Astrocyte (in vitro differentiated cells and primary cell): ENCODE results near the gene RAD51B. TPM values are rescaled to one million over a fixed set of nuclear protein-coding genes. Genes with fewer than 3 reads are reported as not detected.

ENCODE experiments used
- DNase-seq: peaks from one replicate; pipeline ENCODE4 v3.0.0-alpha.2; 2010; ENCODE audit warnings: low read depth
- FAIRE-seq: peaks from 2 replicates; lab custom pipeline; 2011; peaks lifted over from hg19 to GRCh38; lab: Jason Lieb, UNC
- H2AFZ ChIP-seq: 2 replicates; pipeline ENCODE4 v1.6.0; 2012; ENCODE audit warnings: low read depth, low read length, inconsistent platforms
- H3K27ac ChIP-seq: 2 replicates; pipeline ENCODE4 v1.5.1; 2011; ENCODE audit warnings: low read depth, low read length, inconsistent platforms
- H3K27me3 ChIP-seq: 2 replicates; pipeline ENCODE4 v1.6.0; 2011; ENCODE audit warnings: low read length, inconsistent platforms; ENCODE audit not compliant: insufficient read depth
- H3K36me3 ChIP-seq: 2 replicates; pipeline ENCODE4 v1.5.1; 2011; ENCODE audit warnings: low read length, inconsistent platforms; ENCODE audit not compliant: insufficient read depth
- H3K4me1 ChIP-seq: 2 replicates; pipeline ENCODE4 v1.5.1; 2011; ENCODE audit warnings: low read length, inconsistent platforms; ENCODE audit not compliant: insufficient read depth
- H3K4me2 ChIP-seq: 2 replicates; pipeline ENCODE4 v1.6.0; 2012; ENCODE audit warnings: low read length, inconsistent platforms
- H3K4me3 ChIP-seq: 2 replicates; pipeline ENCODE4 v1.5.1; 2011; ENCODE audit warnings: low read depth, mild to moderate bottlenecking, low read length, inconsistent platforms; ENCODE audit not compliant: insufficient read depth
- H3K79me2 ChIP-seq: 2 replicates; pipeline ENCODE4 v1.6.0; 2012; ENCODE audit warnings: mild to moderate bottlenecking, low read length, inconsistent platforms; ENCODE audit not compliant: insufficient read depth
- H3K9ac ChIP-seq: 2 replicates; pipeline ENCODE4 v1.6.0; 2012; ENCODE audit warnings: mild to moderate bottlenecking, low read length, inconsistent platforms
- H3K9me3 ChIP-seq: 2 replicates; pipeline ENCODE4 v1.5.1; 2012; ENCODE audit warnings: low read depth, mild to moderate bottlenecking, low read length, inconsistent platforms; ENCODE audit not compliant: insufficient read depth
- H4K20me1 ChIP-seq: 2 replicates; pipeline ENCODE4 v1.6.0; 2012; ENCODE audit warnings: low read length, inconsistent platforms; ENCODE audit not compliant: insufficient read depth
- H3K27ac Mint-ChIP-seq: one replicate; pipeline ENCODE4 v1.8.0; 2021; ENCODE audit warnings: mild to moderate bottlenecking, mixed read lengths; ENCODE audit not compliant: unreplicated experiment
- H3K27me3 Mint-ChIP-seq: one replicate; pipeline ENCODE4 v1.8.0; 2021; ENCODE audit warnings: low read depth, mixed read lengths; ENCODE audit not compliant: unreplicated experiment
- H3K36me3 Mint-ChIP-seq: one replicate; pipeline ENCODE4 v1.8.0; 2021; ENCODE audit warnings: low read depth, mixed read lengths; ENCODE audit not compliant: unreplicated experiment
- H3K4me1 Mint-ChIP-seq: one replicate; pipeline ENCODE4 v1.8.0; 2021; ENCODE audit warnings: low read depth, mixed read lengths; ENCODE audit not compliant: unreplicated experiment
- H3K4me3 Mint-ChIP-seq: one replicate; pipeline ENCODE4 v1.8.0; 2021; ENCODE audit warnings: mild to moderate bottlenecking, moderate library complexity, mixed read lengths; ENCODE audit not compliant: unreplicated experiment
- H3K9me3 Mint-ChIP-seq: one replicate; pipeline ENCODE4 v1.8.0; 2021; ENCODE audit warnings: mild to moderate bottlenecking, mixed read lengths; ENCODE audit not compliant: unreplicated experiment
- CTCF ChIP-seq: IDR thresholded peaks from 2 replicates; pipeline ENCODE4 v1.5.1; 2011; ENCODE audit warnings: low read depth, mild to moderate bottlenecking, inconsistent platforms, low read length, moderate library complexity; ENCODE audit not compliant: insufficient read depth
- EZH2 ChIP-seq: IDR thresholded peaks from 2 replicates; pipeline ENCODE4 v1.6.1; 2012; ENCODE audit warnings: mild to moderate bottlenecking, low read length, inconsistent platforms; ENCODE audit not compliant: insufficient read depth
- total RNA-seq: library from RNA; stranded (reverse); gene quantifications from 2 replicates; pipeline ENCODE4 v1.2.1, GENCODE V29; 2021

Gene RAD51B
- total RNA-seq, 1 donor from 2014 or later, result 10.8 TPM

GRCh38 chr14:68584786-68585185 lies 765.2 kb downstream of the RAD51B start:
- no peak overlapping the region for H3K27ac Mint-ChIP-seq
- H3K4me3 ChIP-seq, result no peak overlapping the region
- no peak overlapping the region for H3K27ac ChIP-seq
- no peak for DNase-seq
- H3K27me3 Mint-ChIP-seq, result no peaks in the 10 kb centered on the region
- no peak overlapping the region for H3K4me2 ChIP-seq
- H3K4me1 ChIP-seq, result peaks cover 24% of the 10 kb centered on the region
- H3K4me3 Mint-ChIP-seq, result no peak overlapping the region
- H3K4me1 Mint-ChIP-seq, result peaks cover 23% of the 10 kb centered on the region
- TF ChIP-seq CTCF (no peak), EZH2 (no peak)
- peak; percentile 29 for FAIRE-seq
- H4K20me1 ChIP-seq, result no peaks in the 10 kb centered on the region
- H3K9ac ChIP-seq, result no peak overlapping the region
- H2AFZ ChIP-seq, result no peak overlapping the region
- no peaks in the 10 kb centered on the region for H3K36me3 ChIP-seq
- H3K9me3 Mint-ChIP-seq, result peaks cover 11% of the 10 kb centered on the region
- H3K27me3 ChIP-seq, result no peaks in the 10 kb centered on the region
- no peaks in the 10 kb centered on the region for H3K9me3 ChIP-seq
- no peaks in the 10 kb centered on the region for H3K79me2 ChIP-seq
- H3K36me3 Mint-ChIP-seq, result peaks cover 2% of the 10 kb centered on the region

GRCh38 chr14:68585690-68586089 lies 766.1 kb downstream of the RAD51B start:
- DNase-seq (no peak), FAIRE-seq (no peak)
- Mint-ChIP-seq H3K27me3 (no peaks in the 10 kb centered on the region), H3K36me3 (peaks cover 2% of the 10 kb centered on the region), H3K9me3 (peaks cover 7% of the 10 kb centered on the region), H3K4me1 (peaks cover 24% of the 10 kb centered on the region), H3K4me3 (no peak overlapping the region), H3K27ac (no peak overlapping the region)
- Histone ChIP-seq H4K20me1 (no peaks in the 10 kb centered on the region), H3K4me1 (peaks cover 24% of the 10 kb centered on the region), H3K27ac (no peak overlapping the region), H3K9ac (peak overlapping the region; percentile 40), H3K4me2 (peak overlapping the region; percentile 72), H3K4me3 (peak overlapping the region; percentile 26), H3K36me3 (no peaks in the 10 kb centered on the region), H3K27me3 (no peaks in the 10 kb centered on the region), H3K9me3 (no peaks in the 10 kb centered on the region), H3K79me2 (no peaks in the 10 kb centered on the region), H2AFZ (peak overlapping the region; percentile 71)
- TF ChIP-seq EZH2 (no peak), CTCF (no peak)

- peaks cover 24% of the 10 kb centered on the region for H3K4me1 ChIP-seq
- FAIRE-seq (no peak), DNase-seq (no peak)
- H3K4me2 ChIP-seq, result no peak overlapping the region
- no peaks in the 10 kb centered on the region for H3K36me3 ChIP-seq
- no peak for TF ChIP-seq EZH2
- TF ChIP-seq CTCF, result no peak
- Mint-ChIP-seq H3K27ac (peak overlapping the region; percentile 85), H3K27me3 (peaks cover 2% of the 10 kb centered on the region), H3K9me3 (peaks cover 5% of the 10 kb centered on the region), H3K4me3 (no peak overlapping the region), H3K4me1 (peaks cover 23% of the 10 kb centered on the region), H3K36me3 (peaks cover 2% of the 10 kb centered on the region)
- no peak overlapping the region for H3K27ac ChIP-seq
- H3K9me3 ChIP-seq, result no peaks in the 10 kb centered on the region
- H2AFZ ChIP-seq, result no peak overlapping the region
- H4K20me1 ChIP-seq, result no peaks in the 10 kb centered on the region
- no peaks in the 10 kb centered on the region for H3K79me2 ChIP-seq
- H3K9ac ChIP-seq, result no peak overlapping the region
- H3K4me3 ChIP-seq, result no peak overlapping the region
- no peaks in the 10 kb centered on the region for H3K27me3 ChIP-seq
Measured at GRCh38 chr14:68586896-68587751, 767.5 kb downstream of the RAD51B start.
